K562 (cell line): ENCODE measurements around the gene EFCAB9. TPM values are rescaled to one million over a fixed set of nuclear protein-coding genes. Genes with fewer than 3 reads are reported as not detected.
A peak's percentile ranks its signal among the peaks of the same experiment; 100 is the strongest.

ENCODE experiments used
- ADNP ChIP-seq: fragments of 200-800 bp; sonication (Bioruptor generic); IDR thresholded peaks from 2 replicates; pipeline ENCODE4 v1.6.1; 2016; ENCODE audit warnings: missing genetic modification characterization, missing compliant biosample characterization
- BACH1 ChIP-seq: fragments of 200-800 bp; sonication (Bioruptor generic); IDR thresholded peaks from 2 replicates; pipeline ENCODE4 v1.6.1; 2016; ENCODE audit warnings: missing genetic modification characterization, missing compliant biosample characterization
- CBFB ChIP-seq: sonication (generic); formaldehyde crosslinking; IDR thresholded peaks from 2 replicates; pipeline ENCODE4 v1.4.0; 2020; ENCODE audit warnings: mild to moderate bottlenecking, missing genetic modification reagents
- CC2D1A ChIP-seq: fragments of 450-650 bp; IDR thresholded peaks from 2 replicates; pipeline ENCODE4 v1.6.1; 2017; ENCODE audit warnings: mild to moderate bottlenecking
- E2F5 ChIP-seq: sonication (generic); formaldehyde crosslinking; IDR thresholded peaks from 2 replicates; pipeline ENCODE4 v1.8.0; 2022; ENCODE audit warnings: mild to moderate bottlenecking, missing genetic modification reagents
- ESRRA ChIP-seq: fragments of 450-650 bp; IDR thresholded peaks from 2 replicates; pipeline ENCODE4 v1.6.1; 2014; ENCODE audit warnings: low read depth, mild to moderate bottlenecking, moderate library complexity, borderline replicate concordance
- FUS ChIP-seq: fragments of 200-400 bp; formaldehyde crosslinking; optimal IDR thresholded peaks from 2 replicates; pipeline ENCODE3; 2017; ENCODE audit warnings: low read depth, low read length
- GTF2A2 ChIP-seq: IDR thresholded peaks from 2 replicates; pipeline ENCODE4 v1.6.1; 2016; ENCODE audit warnings: mild to moderate bottlenecking, missing genetic modification characterization, missing compliant biosample characterization
- HDAC2 ChIP-seq: fragments of 450-650 bp; IDR thresholded peaks from 2 replicates; pipeline ENCODE4 v1.6.1; 2016; ENCODE audit warnings: mild to moderate bottlenecking
- PTBP1 ChIP-seq: fragments of 200-400 bp; formaldehyde crosslinking; IDR thresholded peaks from 2 replicates; pipeline ENCODE4 v1.6.1; 2017; ENCODE audit warnings: low read depth, low read length
- RBM25 ChIP-seq: fragments of 200-400 bp; formaldehyde crosslinking; IDR thresholded peaks from 2 replicates; pipeline ENCODE4 v1.6.1; 2018; ENCODE audit warnings: low read length, low read depth, moderate library complexity; ENCODE audit not compliant: severe bottlenecking
- RCOR1 ChIP-seq, 2 experiments: IDR thresholded peaks; 2 replicates each; pipeline ENCODE4 v1.6.1; 2012; ENCODE audit warnings: low read depth in 2 of 2, low read length in 2 of 2, borderline replicate concordance in 1 of 2, improper control_type of control experiment in 1 of 2
- RREB1 ChIP-seq: fragments of 250-450 bp; sonication (Bioruptor Pico); IDR thresholded peaks from 2 replicates; pipeline ENCODE4 v1.4.0; 2020
- SMARCA5 ChIP-seq: fragments of 450-650 bp; IDR thresholded peaks from 2 replicates; pipeline ENCODE4 v1.6.1; 2016
- TAF1 ChIP-seq: IDR thresholded peaks from 2 replicates; pipeline ENCODE4 v1.6.1; 2011; ENCODE audit warnings: mild to moderate bottlenecking, low read length, moderate library complexity; ENCODE audit not compliant: insufficient read depth, control insufficient read depth, severe bottlenecking; ENCODE audit errors: extremely low read depth
- TOE1 ChIP-seq, 2 experiments: fragments of 450-650 bp in 1 of 2; sonication (generic) in 1 of 2; formaldehyde crosslinking in 1 of 2; IDR thresholded peaks; 2 replicates each; pipeline versions ENCODE4 v1.7.1 to v1.8.0; 2016 to 2022; ENCODE audit warnings: borderline replicate concordance in 2 of 2, mild to moderate bottlenecking in 2 of 2, antibody characterized with exemption in 1 of 2, inconsistent platforms in 1 of 2, low read depth in 1 of 2, missing genetic modification reagents in 1 of 2, moderate library complexity in 1 of 2
- XRCC4 ChIP-seq: IDR thresholded peaks from one replicate; pipeline ENCODE4 v1.6.1; 2011; ENCODE audit not compliant: insufficient read depth, insufficient read length; ENCODE audit errors: extremely low read depth
- ZC3H4 ChIP-seq: sonication (generic); formaldehyde crosslinking; IDR thresholded peaks from 2 replicates; pipeline ENCODE4 v1.9.0; 2021; ENCODE audit warnings: missing genetic modification reagents, borderline replicate concordance
- ZFX ChIP-seq: sonication (generic); formaldehyde crosslinking; IDR thresholded peaks from 2 replicates; pipeline ENCODE4 v1.8.0; 2022; ENCODE audit warnings: mild to moderate bottlenecking, missing genetic modification reagents, moderate library complexity
- ZNF175 ChIP-seq: fragments of 200-800 bp; sonication (Bioruptor generic); IDR thresholded peaks from 2 replicates; pipeline ENCODE4 v1.6.1; 2016; ENCODE audit warnings: low read depth, mild to moderate bottlenecking, missing genetic modification characterization, missing compliant biosample characterization
- ZNF766 ChIP-seq: fragments of 200-800 bp; sonication (Bioruptor generic); conservative IDR thresholded peaks from 2 replicates; pipeline ENCODE4 v1.6.1; 2016; ENCODE audit warnings: missing genetic modification characterization, missing compliant biosample characterization
- polyA plus RNA-seq, 8 experiments: library from polyadenylated mRNA; depleted of rRNA in 4 of 8; stranded (reverse) in 5 of 8; unstranded in 3 of 8; fragments of >200 nt; fragmentation: Nextera tagmentation in 2 of 8; fragmentation: Illumina TruSeq in 1 of 8; extraction: Ambion mirVana in 2 of 8; extraction: Trizol in 1 of 8; gene quantifications; 2 replicates each; pipeline versions ENCODE4 v1.2.1 to v1.2.3, GENCODE V29; 2011 to 2014; ENCODE audit warnings: inconsistent platforms in 1 of 8, missing spikeins in 1 of 8
- total RNA-seq, 7 experiments: library from RNA; depleted of rRNA in 6 of 7; stranded (reverse); fragments of >200 nt in 6 of 7; fragmentation: Illumina TruSeq in 2 of 7; extraction: Trizol in 2 of 7; gene quantifications; 2 replicates each; pipeline versions ENCODE4 v1.2.1 to v1.2.3, GENCODE V29; 2011 to 2021; ENCODE audit warnings: low replicate concordance in 1 of 7

EFCAB9 gene
- total and polyA plus RNA-seq, 9 of the 15 experiments (the other 6 are each of a cell fraction or from before 2014, with no cell fraction given): not detected

GRCh38 chr5:172144931-172145869 is 48.8 kb upstream of the EFCAB9 start (continued):
- TF ChIP-seq RBM25 (peak; percentile 92), HDAC2 (peak; percentile 57; the same call in 1 of the 2 replicates), CC2D1A (no peak), ZC3H4 (no peak), CBFB (CRISPR knock-in tag) (no peak), ADNP (tag) (0 out of 2 replicates have a peak, but pooled peaks have one; percentile 23), RREB1 (no peak), GTF2A2 (tag) (no peak), TOE1 (IDR thresholded peaks at IDR 0.05; ENCODE audit: borderline replicate concordance) (no peak), TOE1 (CRISPR knock-in tag; IDR thresholded peaks at IDR 0.05; ENCODE audit: borderline replicate concordance, low read depth) (no peak), PTBP1 (0 out of 2 replicates have a peak, but pooled peaks have one; percentile 21), BACH1 (tag) (no peak), RCOR1 (IDR thresholded peaks at IDR 0.05; ENCODE audit: borderline replicate concordance in 1 of 2, low read depth in 2 of 2, low read length in 2 of 2) (peak in 1 of 2 experiments; percentile 67; a peak in 2 of 4 replicates), FUS (no peak), E2F5 (CRISPR knock-in tag) (no peak), SMARCA5 (peak; percentile 39; the same call in 1 of the 2 replicates), ZNF175 (CRISPR knock-in tag) (no peak), XRCC4 (no peak), ZFX (CRISPR knock-in tag) (no peak), TAF1 (no peak), ZNF766 (CRISPR knock-in tag) (no peak), ESRRA (peak; percentile 85)
